MCF 10A (cell line): ENCODE results near the gene INO80B. TPM values are rescaled to one million over a fixed set of nuclear protein-coding genes. Genes with fewer than 3 reads are reported as not detected.
A peak's percentile ranks its signal among the peaks of the same experiment; 100 is the strongest.

ENCODE experiments used
- BruUV-seq: library from RNA; stranded (reverse); fragments of 400-500 nt; replicated peaks from 2 replicates; lab custom pipeline; 2021; lab: Mats Ljungman, UMichigan
- CTCF ChIA-PET: fragments of 300-600 bp; sonication (Branson Sonifier 250); formaldehyde crosslinking; extraction: SDS; loops from one replicate; lab custom pipeline; 2021; ENCODE audit warnings: antibody characterized with exemption, inconsistent platforms; lab: Yijun Ruan, JAX
- POLR2A ChIA-PET: fragments of 300-600, 350-650 bp; sonication (Branson Sonifier 250); formaldehyde crosslinking; extraction: SDS; loops from one replicate; lab custom pipeline; 2020; ENCODE audit warnings: antibody characterized with exemption, inconsistent platforms; lab: Yijun Ruan, JAX
- DNase-seq: peaks from one replicate; pipeline ENCODE4 v3.0.0-alpha.2; 2018; ENCODE audit not compliant: unreplicated experiment
- H3K27ac Mint-ChIP-seq: one replicate; pipeline ENCODE4 v1.8.0; 2022; ENCODE audit warnings: mild to moderate bottlenecking, low read depth, mixed read lengths; ENCODE audit not compliant: unreplicated experiment
- H3K27me3 Mint-ChIP-seq: one replicate; pipeline ENCODE4 v1.8.0; 2022; ENCODE audit warnings: mixed read lengths; ENCODE audit not compliant: insufficient read depth, unreplicated experiment
- H3K36me3 Mint-ChIP-seq: one replicate; pipeline ENCODE4 v1.8.0; 2022; ENCODE audit warnings: mild to moderate bottlenecking, moderate library complexity, mixed read lengths; ENCODE audit not compliant: insufficient read depth, unreplicated experiment
- H3K4me1 Mint-ChIP-seq: one replicate; pipeline ENCODE4 v1.8.0; 2022; ENCODE audit warnings: mixed read lengths; ENCODE audit not compliant: insufficient read depth, unreplicated experiment
- H3K4me3 Mint-ChIP-seq: one replicate; pipeline ENCODE4 v1.8.0; 2022; ENCODE audit warnings: mild to moderate bottlenecking, moderate library complexity, mixed read lengths; ENCODE audit not compliant: unreplicated experiment
- H3K9me3 Mint-ChIP-seq: one replicate; pipeline ENCODE4 v1.8.0; 2022; ENCODE audit warnings: mixed read lengths; ENCODE audit not compliant: unreplicated experiment
- CTCF ChIP-seq: fragments of 200-600 bp; IDR thresholded peaks from one replicate; pipeline ENCODE4 v1.8.0; 2022; ENCODE audit warnings: antibody characterized with exemption, mild to moderate bottlenecking; ENCODE audit not compliant: unreplicated experiment
- intact Hi-C: fragments of 100-400 bp; cut with micrococcal nuclease; formaldehyde crosslinking; loops from 2 replicates; pipeline ENCODE4 v1.14.1; 2022
- total RNA-seq: library from RNA; stranded (reverse); gene quantifications from 2 replicates; pipeline ENCODE4 v1.2.3, GENCODE V29; 2022

INO80B gene
- total RNA-seq, 1 experiment from 2014 or later: 36.0 TPM

- peak; percentile 9 for TF ChIP-seq CTCF
- POLR2A ChIA-PET: interaction anchor here (1.6 to 9.2 kb wide), 2 partner anchors 12 to 22 kb away, joined by 3 to 84 read pairs; partner anchors contain the start of genes MRPL53 and TTC31
- no peaks in the 10 kb centered on the region for H3K9me3 Mint-ChIP-seq
- CTCF ChIA-PET: interaction anchor here (0.5 to 0.9 kb wide), 3 partner anchors 10 to 11 kb away, joined by 3 to 5 read pairs (median 3); no protein-coding TSS in a partner anchor
- BruUV-seq: no TSS peak
- no peak for DNase-seq
- H3K27me3 Mint-ChIP-seq: no peaks in the 10 kb centered on the region
- intact Hi-C loops: no loop called here
- peaks cover 53% of the 10 kb centered on the region for H3K36me3 Mint-ChIP-seq
- H3K27ac Mint-ChIP-seq: no peak overlapping the region
- H3K4me1 Mint-ChIP-seq: peaks cover 27% of the 10 kb centered on the region
- H3K4me3 Mint-ChIP-seq: no peak overlapping the region
Observed at GRCh38 chr2:74461187-74462053, 6.5 kb downstream of the INO80B start.

- H3K9me3 Mint-ChIP-seq: no peaks in the 10 kb centered on the region
- no peak for TF ChIP-seq CTCF
- BruUV-seq: TSS peak; percentile 18
- H3K4me1 Mint-ChIP-seq: peaks cover 19% of the 10 kb centered on the region
- peaks cover 53% of the 10 kb centered on the region for H3K36me3 Mint-ChIP-seq
- intact Hi-C loops: no loop called here
- ChIA-PET POLR2A (interaction anchor here (0.6 to 9.2 kb wide), 4 partner anchors 11 to 725 kb away, joined by 3 to 84 read pairs (median 3); partner anchors contain the start of genes MRPL53, TPRKB and TTC31), CTCF (interaction anchor here (0.5 to 1.0 kb wide), 5 partner anchors 9 to 125 kb away, joined by 3 to 5 read pairs (median 3); partner anchors contain the start of genes CCDC142 and TTC31)
- H3K27me3 Mint-ChIP-seq: no peaks in the 10 kb centered on the region
- no peak overlapping the region for H3K4me3 Mint-ChIP-seq
- no peak for DNase-seq
- no peak overlapping the region for H3K27ac Mint-ChIP-seq
Observed at GRCh38 chr2:74462054-74462785, 7.3 kb downstream of the INO80B start.

GRCh38 chr2:74462786-74463105 lies 7.9 kb downstream of the INO80B start:
- DNase-seq: no peak
- peaks cover 51% of the 10 kb centered on the region for H3K36me3 Mint-ChIP-seq
- BruUV-seq: no TSS peak
- H3K4me3 Mint-ChIP-seq: peak overlapping the region; percentile 95
- H3K4me1 Mint-ChIP-seq: peaks cover 17% of the 10 kb centered on the region
- H3K9me3 Mint-ChIP-seq: no peaks in the 10 kb centered on the region
- CTCF ChIA-PET: interaction anchor here (0.5 to 1.0 kb wide), 2 partner anchors 20 to 124 kb away, joined by 3 to 4 read pairs; partner anchors contain the start of genes CCDC142 and TTC31
- H3K27me3 Mint-ChIP-seq: no peaks in the 10 kb centered on the region
- no peak overlapping the region for H3K27ac Mint-ChIP-seq
- no peak for TF ChIP-seq CTCF
- POLR2A ChIA-PET: interaction anchor here (0.6 to 1.2 kb wide), 2 partner anchors 17 to 726 kb away, joined by 3 read pairs; partner anchors contain the start of gene TPRKB
- intact Hi-C loops: no loop called here
